ENCODE measurements around the gene GMDS.

GMDS gene

GRCh38 chr6:1747531-1747930, 497.9 kb downstream of the GMDS start:
- no peaks in the 10 kb centered on the region for H3K4me1 ChIP-seq (ENCODE audit: control insufficient read depth, insufficient read depth, low read length)
- H3K27me3 ChIP-seq (ENCODE audit: control insufficient read depth in 1 of 2, insufficient read depth in 2 of 2, low read length in 2 of 2), result no peaks in the 10 kb centered on the region
- H3K27ac ChIP-seq (ENCODE audit: low read length), result no peak overlapping the region
- peaks cover 0 to 3% of the 10 kb centered on the region in 2 donors for H3K9me3 ChIP-seq (ENCODE audit: control insufficient read depth in 2 of 2, low read length in 2 of 2)
- no peak overlapping the region for H3K4me3 ChIP-seq (ENCODE audit: low read length in 2 of 2)
- no peaks in the 10 kb centered on the region for H3K36me3 ChIP-seq (ENCODE audit: control insufficient read depth in 2 of 2, insufficient read depth in 2 of 2, low read length in 2 of 2)
- no peak overlapping the region for H3K9ac ChIP-seq (ENCODE audit: low read length in 2 of 2)

- no peaks in the 10 kb centered on the region for H3K27me3 ChIP-seq (ENCODE audit: control insufficient read depth in 1 of 2, insufficient read depth in 2 of 2, low read length in 2 of 2)
- no peaks in the 10 kb centered on the region for H3K4me1 ChIP-seq (ENCODE audit: control insufficient read depth, insufficient read depth, low read length)
- H3K9me3 ChIP-seq (ENCODE audit: control insufficient read depth in 2 of 2, low read length in 2 of 2), result peaks cover 0 to 3% of the 10 kb centered on the region in 2 donors
- H3K4me3 ChIP-seq (ENCODE audit: low read length in 2 of 2), result no peak overlapping the region
- H3K36me3 ChIP-seq (ENCODE audit: control insufficient read depth in 2 of 2, insufficient read depth in 2 of 2, low read length in 2 of 2), result no peaks in the 10 kb centered on the region
- no peak overlapping the region for H3K9ac ChIP-seq (ENCODE audit: low read length in 2 of 2)
- H3K27ac ChIP-seq (ENCODE audit: low read length), result no peak overlapping the region
Observed at GRCh38 chr6:1747003-1747402, 498.4 kb downstream of the GMDS start.

- Histone ChIP-seq H3K27me3 (ENCODE audit: control insufficient read depth in 1 of 2, insufficient read depth in 2 of 2, low read length in 2 of 2) (no peaks in the 10 kb centered on the region), H3K9ac (ENCODE audit: low read length in 2 of 2) (no peak overlapping the region), H3K27ac (ENCODE audit: low read length) (no peak overlapping the region), H3K36me3 (ENCODE audit: control insufficient read depth in 2 of 2, insufficient read depth in 2 of 2, low read length in 2 of 2) (no peaks in the 10 kb centered on the region), H3K9me3 (ENCODE audit: control insufficient read depth in 2 of 2, low read length in 2 of 2) (peaks cover 0 to 3% of the 10 kb centered on the region in 2 donors), H3K4me3 (ENCODE audit: low read length in 2 of 2) (no peak overlapping the region), H3K4me1 (ENCODE audit: control insufficient read depth, insufficient read depth, low read length) (no peaks in the 10 kb centered on the region)
Observed at GRCh38 chr6:1745814-1746213, 499.6 kb downstream of the GMDS start.

- no peak overlapping the region for H3K27ac ChIP-seq (ENCODE audit: low read length)
- H3K9me3 ChIP-seq (ENCODE audit: control insufficient read depth in 2 of 2, low read length in 2 of 2), result no peaks in the 10 kb centered on the region
- no peaks in the 10 kb centered on the region for H3K4me1 ChIP-seq (ENCODE audit: control insufficient read depth, insufficient read depth, low read length)
Observed at GRCh38 chr6:1744543-1744942, 500.9 kb downstream of the GMDS start.

GRCh38 chr6:1739680-1740079, 505.7 kb downstream of the GMDS start:
- Histone ChIP-seq H3K27ac (ENCODE audit: low read length) (no peak overlapping the region), H3K27me3 (ENCODE audit: control insufficient read depth in 1 of 2, insufficient read depth in 2 of 2, low read length in 2 of 2) (no peaks in the 10 kb centered on the region), H3K9ac (ENCODE audit: low read length in 2 of 2) (no peak overlapping the region), H3K4me1 (ENCODE audit: control insufficient read depth, insufficient read depth, low read length) (no peaks in the 10 kb centered on the region), H3K36me3 (ENCODE audit: control insufficient read depth in 2 of 2, insufficient read depth in 2 of 2, low read length in 2 of 2) (no peaks in the 10 kb centered on the region), H3K9me3 (ENCODE audit: control insufficient read depth in 2 of 2, low read length in 2 of 2) (no peaks in the 10 kb centered on the region), H3K4me3 (ENCODE audit: low read length in 2 of 2) (no peak overlapping the region)

More at GRCh38 chr6:1744543-1744942, 500.9 kb downstream of the GMDS start:
- no peaks in the 10 kb centered on the region for H3K27me3 ChIP-seq (ENCODE audit: control insufficient read depth in 1 of 2, insufficient read depth in 2 of 2, low read length in 2 of 2)
- H3K9ac ChIP-seq (ENCODE audit: low read length in 2 of 2), result no peak overlapping the region
- H3K4me3 ChIP-seq (ENCODE audit: low read length in 2 of 2), result no peak overlapping the region
- H3K36me3 ChIP-seq (ENCODE audit: control insufficient read depth in 2 of 2, insufficient read depth in 2 of 2, low read length in 2 of 2), result no peaks in the 10 kb centered on the region

- H3K27ac ChIP-seq (ENCODE audit: low read length), result no peak overlapping the region
- no peak overlapping the region for H3K4me3 ChIP-seq (ENCODE audit: low read length in 2 of 2)
- no peaks in the 10 kb centered on the region for H3K27me3 ChIP-seq (ENCODE audit: control insufficient read depth in 1 of 2, insufficient read depth in 2 of 2, low read length in 2 of 2)
- no peaks in the 10 kb centered on the region for H3K4me1 ChIP-seq (ENCODE audit: control insufficient read depth, insufficient read depth, low read length)
- no peaks in the 10 kb centered on the region for H3K36me3 ChIP-seq (ENCODE audit: control insufficient read depth in 2 of 2, insufficient read depth in 2 of 2, low read length in 2 of 2)
- no peak overlapping the region for H3K9ac ChIP-seq (ENCODE audit: low read length in 2 of 2)
- no peaks in the 10 kb centered on the region for H3K9me3 ChIP-seq (ENCODE audit: control insufficient read depth in 2 of 2, low read length in 2 of 2)
Observed at GRCh38 chr6:1739220-1739619, 506.2 kb downstream of the GMDS start.

- H3K9ac ChIP-seq (ENCODE audit: low read length in 2 of 2), result no peak overlapping the region
- H3K27me3 ChIP-seq (ENCODE audit: control insufficient read depth in 1 of 2, insufficient read depth in 2 of 2, low read length in 2 of 2), result no peaks in the 10 kb centered on the region
- no peaks in the 10 kb centered on the region for H3K36me3 ChIP-seq (ENCODE audit: control insufficient read depth in 2 of 2, insufficient read depth in 2 of 2, low read length in 2 of 2)
- H3K27ac ChIP-seq (ENCODE audit: low read length), result no peak overlapping the region
- H3K4me1 ChIP-seq (ENCODE audit: control insufficient read depth, insufficient read depth, low read length), result no peaks in the 10 kb centered on the region
- no peak overlapping the region for H3K4me3 ChIP-seq (ENCODE audit: low read length in 2 of 2)
- no peaks in the 10 kb centered on the region for H3K9me3 ChIP-seq (ENCODE audit: control insufficient read depth in 2 of 2, low read length in 2 of 2)
Observed at GRCh38 chr6:1738558-1739081, 506.8 kb downstream of the GMDS start.

GRCh38 chr6:1737463-1738311, 507.7 kb downstream of the GMDS start:
- H3K27me3 ChIP-seq (ENCODE audit: control insufficient read depth in 1 of 2, insufficient read depth in 2 of 2, low read length in 2 of 2), result no peaks in the 10 kb centered on the region
- H3K36me3 ChIP-seq (ENCODE audit: control insufficient read depth in 2 of 2, insufficient read depth in 2 of 2, low read length in 2 of 2), result no peaks in the 10 kb centered on the region

GRCh38 chr6:1736346-1737105, 508.9 kb downstream of the GMDS start:
- H3K27me3 ChIP-seq (ENCODE audit: control insufficient read depth in 1 of 2, insufficient read depth in 2 of 2, low read length in 2 of 2), result no peaks in the 10 kb centered on the region
- no peak overlapping the region for H3K27ac ChIP-seq (ENCODE audit: low read length)
- no peaks in the 10 kb centered on the region for H3K4me1 ChIP-seq (ENCODE audit: control insufficient read depth, insufficient read depth, low read length)
- H3K9ac ChIP-seq (ENCODE audit: low read length in 2 of 2), result no peak overlapping the region
- no peaks in the 10 kb centered on the region for H3K36me3 ChIP-seq (ENCODE audit: control insufficient read depth in 2 of 2, insufficient read depth in 2 of 2, low read length in 2 of 2)
- H3K4me3 ChIP-seq (ENCODE audit: low read length in 2 of 2), result no peak overlapping the region
- no peaks in the 10 kb centered on the region for H3K9me3 ChIP-seq (ENCODE audit: control insufficient read depth in 2 of 2, low read length in 2 of 2)

More at GRCh38 chr6:1737463-1738311, 507.7 kb downstream of the GMDS start:
- Histone ChIP-seq H3K9ac (ENCODE audit: low read length in 2 of 2) (no peak overlapping the region), H3K27ac (ENCODE audit: low read length) (no peak overlapping the region), H3K9me3 (ENCODE audit: control insufficient read depth in 2 of 2, low read length in 2 of 2) (no peaks in the 10 kb centered on the region), H3K4me1 (ENCODE audit: control insufficient read depth, insufficient read depth, low read length) (no peaks in the 10 kb centered on the region), H3K4me3 (ENCODE audit: low read length in 2 of 2) (no peak overlapping the region)

GRCh38 chr6:1735239-1735803, 510.1 kb downstream of the GMDS start:
- no peaks in the 10 kb centered on the region for H3K27me3 ChIP-seq (ENCODE audit: control insufficient read depth in 1 of 2, insufficient read depth in 2 of 2, low read length in 2 of 2)
- no peaks in the 10 kb centered on the region for H3K36me3 ChIP-seq (ENCODE audit: control insufficient read depth in 2 of 2, insufficient read depth in 2 of 2, low read length in 2 of 2)
- no peak overlapping the region for H3K27ac ChIP-seq (ENCODE audit: low read length)
- H3K9me3 ChIP-seq (ENCODE audit: control insufficient read depth in 2 of 2, low read length in 2 of 2), result peaks cover 0 to 5% of the 10 kb centered on the region in 2 donors
- H3K4me1 ChIP-seq (ENCODE audit: control insufficient read depth, insufficient read depth, low read length), result no peaks in the 10 kb centered on the region
- no peak overlapping the region for H3K4me3 ChIP-seq (ENCODE audit: low read length in 2 of 2)
- H3K9ac ChIP-seq (ENCODE audit: low read length in 2 of 2), result no peak overlapping the region
